Fibroblast of upper back skin (primary cell): ENCODE measurements around the gene CXCR2.
"Not testable (repeated sequence)": the region's sequence is repeated elsewhere in the genome, so short reads cannot be mapped to it uniquely, and the experiment has no call there.

ENCODE experiments used
- DNase-seq: peaks from one replicate; pipeline ENCODE4 v3.0.0-alpha.2; 2013

Gene CXCR2

DNA sequence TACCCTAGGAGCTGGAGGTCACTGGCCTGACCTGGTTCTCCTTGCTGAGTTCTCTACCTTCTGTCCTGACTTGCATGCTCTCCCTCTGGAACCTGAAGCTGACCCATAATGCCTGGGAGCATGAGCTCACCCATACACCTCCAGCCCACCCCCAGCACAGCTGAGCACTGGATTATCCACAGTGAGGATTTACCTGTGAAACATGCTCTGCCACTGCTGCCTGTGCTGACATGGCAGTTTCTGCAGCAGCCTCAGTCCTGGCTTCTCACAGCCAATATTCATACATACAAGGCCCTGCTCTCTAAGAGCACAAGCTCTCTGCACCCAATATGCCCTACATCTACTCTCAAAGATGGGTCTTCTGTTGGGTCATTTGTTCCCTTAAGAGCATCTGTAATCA is 5.0 kb downstream of the CXCR2 start:
- no peak for DNase-seq

DNA sequence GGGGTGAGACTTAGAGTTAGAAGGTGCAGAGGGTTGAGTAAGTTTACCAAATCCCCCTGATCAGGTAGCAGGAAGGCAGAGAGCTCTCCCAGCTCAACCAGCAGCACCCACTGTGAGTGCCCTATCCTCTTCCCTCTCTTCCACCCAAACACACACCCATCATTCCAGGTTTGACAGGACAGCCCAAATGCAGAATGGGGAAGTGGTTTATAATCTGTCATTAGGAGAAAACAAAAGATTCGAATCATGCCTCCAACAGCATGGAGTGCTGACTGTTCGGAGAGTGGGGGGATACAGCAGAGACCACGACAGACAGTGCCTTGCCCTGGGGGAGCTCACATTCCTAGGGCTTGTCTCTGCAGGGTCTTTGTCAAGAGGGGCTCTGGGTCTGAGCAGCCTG is 11.7 kb downstream of the CXCR2 start:
- no peak for DNase-seq

DNA sequence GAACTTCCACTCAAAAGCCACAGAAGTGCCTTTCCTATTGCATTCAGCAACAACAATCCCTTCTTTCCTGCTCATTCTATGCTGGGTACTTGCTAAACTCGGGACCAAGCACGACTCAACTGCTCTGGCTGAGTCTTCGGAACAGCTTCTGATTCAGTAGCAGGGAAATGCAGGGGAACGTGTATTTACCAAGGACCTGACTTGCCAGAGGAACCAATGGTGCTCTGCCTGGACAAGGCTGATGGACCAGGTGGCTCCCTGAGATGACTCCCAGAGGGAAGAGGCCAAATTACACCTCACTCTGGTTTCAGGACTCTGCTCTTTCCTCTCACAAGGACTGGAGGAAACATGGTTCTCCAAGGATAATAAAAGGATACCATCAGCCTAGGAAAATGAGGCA is 12.2 kb downstream of the CXCR2 start:
- DNase-seq: no peak

DNA sequence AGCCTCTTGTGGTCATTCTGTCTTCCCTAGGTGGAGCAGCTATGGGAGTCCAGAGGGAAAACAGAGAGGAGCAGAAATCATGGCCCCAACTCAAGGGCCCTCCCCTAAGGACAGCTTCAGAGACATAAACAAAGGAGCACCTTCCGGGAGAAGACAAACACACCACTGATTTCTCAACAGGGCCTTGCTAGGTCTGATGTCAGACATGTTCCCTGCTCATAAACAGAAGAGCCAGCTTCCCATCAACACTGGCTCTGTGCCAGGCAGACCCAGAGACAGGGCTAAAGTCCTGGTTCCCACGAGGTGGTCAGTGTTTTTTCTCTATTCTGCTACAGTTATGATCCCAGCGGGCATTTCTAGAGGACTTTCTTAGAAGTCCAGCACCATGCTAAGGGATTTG is 19.3 kb downstream of the CXCR2 start:
- no peak for DNase-seq

DNA sequence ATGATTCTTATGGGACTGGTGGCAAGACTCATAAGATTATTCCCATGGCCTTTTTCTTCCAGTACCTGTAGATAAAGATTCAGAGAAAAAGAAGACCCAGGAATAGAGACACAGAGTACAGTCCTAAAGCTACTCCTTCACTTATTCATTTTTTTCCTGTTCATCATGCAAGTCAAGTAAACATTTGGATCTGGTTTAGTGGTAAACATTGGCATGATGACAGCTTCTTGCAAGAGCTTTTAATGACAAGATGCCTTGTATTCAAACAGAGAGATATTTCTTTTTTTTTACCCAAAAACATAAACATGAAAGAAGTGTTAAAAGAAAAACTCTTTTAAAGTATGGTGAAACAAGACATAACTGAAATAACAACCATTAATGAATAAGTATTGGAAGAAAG is 20.2 kb downstream of the CXCR2 start:
- DNase-seq: no peak

DNA sequence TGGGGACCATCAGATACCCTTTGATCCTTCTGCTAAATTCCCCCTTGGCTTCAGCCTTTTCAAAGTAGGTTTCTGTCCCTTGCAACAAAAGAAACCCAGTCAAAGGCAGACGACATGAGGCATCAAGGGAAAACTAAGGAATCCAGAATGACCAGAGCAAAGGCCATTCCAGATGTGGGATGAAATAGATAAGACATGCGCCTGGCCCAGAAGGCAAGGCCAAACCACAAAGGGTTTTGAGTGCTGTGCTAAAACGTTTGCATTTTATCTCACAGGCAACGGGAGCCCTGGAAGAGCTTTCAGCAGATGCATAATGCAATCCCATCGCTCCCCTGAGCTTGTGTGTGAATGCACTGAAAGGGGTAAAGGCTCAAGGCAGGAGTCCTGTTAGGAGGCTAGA is 23.3 kb downstream of the CXCR2 start:
- DNase-seq: no peak

DNA sequence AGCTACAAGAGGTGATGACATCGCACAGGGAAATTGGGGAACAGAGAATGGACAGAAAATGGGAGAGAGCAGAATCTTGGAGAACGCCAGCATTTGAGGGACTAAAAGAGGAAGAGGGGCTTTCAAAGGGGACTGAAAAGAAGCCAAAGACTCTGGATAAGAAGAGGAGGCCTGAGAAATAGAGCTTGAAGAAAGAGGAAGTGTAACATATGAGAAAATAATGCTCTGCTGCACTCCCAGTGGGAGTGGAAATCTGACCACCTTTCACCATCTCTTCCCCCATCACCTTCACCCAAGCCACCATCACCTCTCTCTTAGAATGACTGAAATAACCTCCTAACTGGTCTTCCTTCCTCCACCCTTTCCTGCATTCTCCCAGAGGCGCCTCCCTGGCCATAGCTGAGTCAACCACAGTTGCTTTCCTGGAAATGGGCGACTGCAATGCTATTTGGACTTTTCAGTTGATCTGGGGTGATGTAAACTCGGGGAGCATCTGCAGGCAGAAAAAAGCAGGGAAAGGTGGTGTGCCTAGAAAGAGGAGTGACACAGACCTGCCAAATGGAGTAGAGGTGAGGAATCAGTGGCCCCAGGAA is 24.1 kb downstream of the CXCR2 start:
- no peak for DNase-seq

DNA sequence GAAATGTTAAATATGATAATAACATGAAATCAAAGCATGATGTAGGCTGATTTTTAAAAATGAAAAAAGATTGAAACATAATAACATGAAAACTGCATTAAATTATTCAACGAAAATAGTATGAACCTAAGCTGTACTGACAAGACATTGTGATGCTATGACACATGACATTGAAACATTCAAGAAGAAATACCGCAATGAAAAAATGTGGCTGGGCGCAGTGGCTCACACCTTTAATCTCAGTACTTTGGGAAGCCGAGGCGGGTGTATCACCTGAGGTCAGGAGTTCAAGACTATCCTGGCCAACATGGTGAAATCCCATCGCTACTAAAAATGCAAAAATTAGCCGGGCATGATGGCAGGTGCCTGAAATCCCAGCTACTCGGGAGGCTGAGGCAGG is 26.3 kb downstream of the CXCR2 start:
- no peak for DNase-seq

DNA sequence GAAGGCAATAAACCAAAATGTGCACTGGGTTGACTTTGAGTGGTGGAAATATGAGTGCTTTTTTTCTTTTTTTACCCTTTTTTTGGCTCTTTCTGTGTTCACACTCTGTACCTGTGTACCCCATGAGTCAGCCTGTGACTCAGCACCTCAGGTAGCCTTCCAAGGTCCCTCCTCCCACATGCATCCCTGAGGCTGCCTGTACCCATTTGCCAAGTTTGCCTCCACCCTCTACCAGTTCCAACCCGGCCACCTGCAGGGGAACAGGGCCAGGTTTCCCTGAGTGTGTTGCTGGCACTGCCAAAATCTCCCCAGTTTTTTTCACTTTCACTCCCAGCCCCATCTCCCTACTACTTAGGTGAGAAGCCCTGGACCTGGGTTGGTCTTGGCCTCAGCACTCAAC is 26.9 kb downstream of the CXCR2 start:
- no peak for DNase-seq

DNA sequence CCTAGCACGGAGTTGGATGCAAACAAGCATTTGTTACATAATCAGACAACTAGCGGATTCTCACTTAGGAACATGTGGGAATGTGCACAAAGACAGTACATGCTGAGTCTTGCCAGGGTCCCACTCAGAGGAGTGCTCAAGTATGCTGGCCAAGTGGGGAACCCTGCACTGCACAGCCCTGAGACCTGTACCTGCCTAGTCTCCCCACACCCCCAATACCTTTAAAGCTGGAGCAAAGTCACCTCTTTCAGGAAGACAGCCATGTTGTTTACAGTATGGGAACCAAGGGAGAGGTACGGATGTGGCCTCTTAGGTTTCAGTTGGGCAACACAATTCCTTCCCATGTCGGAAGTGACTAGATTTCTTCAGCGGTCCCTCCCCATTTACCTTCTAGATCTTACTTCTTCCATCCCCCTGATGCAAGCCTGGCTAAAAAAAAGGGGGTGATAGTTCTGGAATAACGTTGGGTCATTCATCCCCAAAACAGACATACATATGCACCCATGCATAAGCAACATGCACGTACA is 30.2 kb downstream of the CXCR2 start:
- DNase-seq: no peak

DNA sequence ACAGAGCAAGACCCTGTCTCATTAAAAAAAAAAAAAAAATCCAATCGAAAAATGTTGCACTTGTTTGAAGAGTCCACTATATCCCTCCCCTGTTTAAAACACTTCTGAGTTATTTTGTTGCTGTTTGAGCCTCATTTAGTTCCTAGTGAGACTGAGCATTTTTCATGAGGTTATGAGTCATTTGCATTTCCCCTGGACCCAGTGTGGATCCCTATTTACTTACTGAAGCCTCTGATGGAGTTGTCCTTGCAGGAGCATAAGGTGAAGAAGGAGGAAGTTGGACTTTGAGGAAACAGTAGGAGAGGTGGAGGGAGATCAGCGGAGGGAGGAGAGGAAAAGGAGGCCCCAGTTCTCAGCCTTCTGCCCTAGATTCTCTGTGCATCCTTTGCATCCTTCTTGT is 35.8 kb downstream of the CXCR2 start:
- DNase-seq: no peak

DNA sequence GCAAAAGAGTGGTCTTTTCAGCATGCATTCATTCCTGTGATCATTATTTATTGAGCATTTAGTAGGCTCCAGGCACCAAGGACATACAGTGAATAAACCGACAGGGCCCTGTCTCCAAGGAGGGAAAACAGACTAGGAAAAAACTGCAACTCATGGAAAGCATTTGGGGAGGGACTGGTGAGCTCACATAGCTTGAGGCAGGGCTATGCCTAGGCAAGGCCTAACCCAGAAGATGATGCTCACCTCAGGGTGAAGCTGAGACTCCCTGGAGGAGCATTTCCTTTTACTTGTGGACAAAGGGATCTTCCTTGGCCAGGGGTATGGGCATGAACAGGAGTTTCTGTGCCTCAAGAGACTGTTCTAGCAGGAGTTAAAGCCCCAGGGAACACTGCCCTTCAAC is 37.0 kb downstream of the CXCR2 start:
- DNase-seq: no peak

DNA sequence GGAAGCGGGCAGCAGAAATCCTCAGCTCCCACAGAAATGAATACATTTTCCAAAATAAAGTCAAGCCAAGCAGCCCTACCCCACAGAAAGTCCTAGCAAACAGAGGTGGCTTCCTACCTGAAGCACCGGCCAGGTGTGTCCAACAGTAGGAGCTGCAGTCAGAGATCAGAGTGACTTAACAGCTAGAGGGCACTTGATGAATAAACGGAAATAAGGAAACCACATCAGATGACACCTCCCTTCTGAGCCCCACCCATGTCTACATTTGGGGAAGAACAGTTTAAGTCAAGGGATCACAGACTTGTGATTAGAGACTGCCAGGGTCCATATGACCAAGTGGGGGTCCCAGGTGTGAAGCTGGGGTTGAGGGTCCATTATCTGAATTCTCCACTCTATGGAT is 41.0 kb downstream of the CXCR2 start, which contains the start of gene CXCR1:
CXCR1 (minus strand) TSS at position 172 of the 400 bp plus-strand sequence. CDS start 1,751 bp downstream, outside the sequence.
- no peak for DNase-seq

DNA sequence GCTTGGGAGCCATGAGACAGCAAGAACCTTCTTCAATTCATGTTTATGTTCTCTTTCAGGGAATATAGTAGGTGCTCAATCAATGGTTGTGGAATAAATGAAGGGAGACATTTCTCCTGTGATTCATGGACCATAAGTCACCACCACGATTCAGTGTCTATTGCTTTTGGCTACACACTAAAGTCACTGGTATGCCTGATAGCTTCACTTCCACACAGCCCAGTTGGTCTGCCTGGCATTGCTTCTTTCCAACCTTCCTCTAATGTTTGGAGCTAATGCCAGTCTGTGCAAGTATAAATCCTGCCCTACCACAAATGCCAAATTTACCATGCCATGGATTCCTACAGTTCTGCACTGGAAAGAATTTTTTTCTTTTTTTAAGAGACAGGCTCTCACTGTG is 42.2 kb downstream of the CXCR2 start:
- DNase-seq: no peak

DNA sequence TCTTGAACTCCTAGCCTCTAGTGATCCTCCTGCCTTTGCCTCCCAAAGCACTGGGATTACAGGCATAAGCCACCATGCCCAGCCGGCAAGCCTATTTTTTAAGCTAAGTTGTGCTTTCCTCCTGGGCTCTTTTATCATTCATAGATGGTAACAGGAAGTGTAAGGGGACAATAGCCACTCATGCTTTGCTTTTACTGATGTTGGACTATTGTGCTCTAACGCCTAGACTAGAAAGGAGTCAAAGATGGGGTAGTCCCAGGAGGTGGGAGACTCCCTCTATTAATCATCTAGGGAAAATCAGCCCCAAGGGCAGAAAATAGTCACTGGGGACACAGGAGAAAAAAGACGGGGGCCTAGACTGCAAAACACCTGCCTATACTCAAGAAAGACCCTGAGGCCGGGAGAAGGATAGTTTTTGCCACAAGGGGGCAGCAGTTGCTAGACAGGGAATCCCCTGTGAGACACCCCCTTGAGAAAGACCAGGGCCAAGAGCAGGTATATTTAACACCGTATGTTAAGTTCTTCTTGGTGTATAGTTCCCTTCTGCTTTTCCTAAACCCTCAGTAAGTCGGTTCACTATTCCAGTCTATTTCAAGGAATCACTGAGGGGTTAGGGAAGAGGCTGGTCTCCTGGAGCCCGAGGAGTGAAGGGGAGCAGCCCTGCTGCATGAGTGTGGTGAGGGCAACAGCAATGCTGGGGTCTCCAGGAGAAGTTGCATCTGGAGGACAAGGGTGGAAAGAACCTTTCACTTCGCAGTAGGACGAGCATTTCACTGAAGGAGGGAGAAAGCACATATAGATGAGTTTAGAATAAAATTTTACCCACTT is 43.0 kb downstream of the CXCR2 start:
- peak; percentile 31 for DNase-seq

DNA sequence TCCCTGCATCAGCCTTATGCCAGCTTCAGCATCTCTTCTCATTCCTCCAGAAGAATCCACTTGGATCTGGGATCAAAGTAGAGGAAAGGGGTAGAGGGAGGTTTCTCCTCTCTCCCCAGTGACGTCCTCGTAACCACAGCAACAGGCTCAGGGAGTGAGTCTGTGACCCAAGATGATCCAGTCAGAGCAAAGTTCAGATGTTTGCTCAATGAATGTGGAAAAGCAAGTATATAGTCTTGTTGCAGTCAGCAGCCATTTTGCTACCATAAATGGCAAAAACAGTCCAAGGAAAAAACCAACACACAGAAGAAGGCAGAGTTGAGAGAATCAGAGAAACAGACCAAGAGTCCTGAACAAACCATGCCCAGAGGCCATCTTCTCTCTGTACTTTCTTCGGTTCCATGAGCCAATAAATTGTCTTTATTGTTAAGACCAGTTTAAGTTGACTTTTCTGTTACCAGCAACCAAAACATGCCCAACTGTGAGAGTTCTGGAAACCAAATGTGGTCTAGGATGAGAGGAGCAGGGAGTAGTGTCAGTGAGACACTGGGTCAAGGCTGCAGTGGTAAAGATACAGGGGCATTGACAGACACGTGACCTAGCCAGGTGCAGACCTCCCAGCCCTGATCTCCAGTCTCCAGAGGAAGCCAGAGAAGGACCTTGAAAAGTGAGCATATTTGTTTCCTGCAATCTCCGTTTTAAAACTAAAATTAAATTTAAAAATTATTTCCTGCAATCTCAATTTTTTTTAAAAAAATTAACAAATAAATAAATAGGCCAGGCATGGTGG is 44.1 kb downstream of the CXCR2 start:
- DNase-seq: no peak

DNA sequence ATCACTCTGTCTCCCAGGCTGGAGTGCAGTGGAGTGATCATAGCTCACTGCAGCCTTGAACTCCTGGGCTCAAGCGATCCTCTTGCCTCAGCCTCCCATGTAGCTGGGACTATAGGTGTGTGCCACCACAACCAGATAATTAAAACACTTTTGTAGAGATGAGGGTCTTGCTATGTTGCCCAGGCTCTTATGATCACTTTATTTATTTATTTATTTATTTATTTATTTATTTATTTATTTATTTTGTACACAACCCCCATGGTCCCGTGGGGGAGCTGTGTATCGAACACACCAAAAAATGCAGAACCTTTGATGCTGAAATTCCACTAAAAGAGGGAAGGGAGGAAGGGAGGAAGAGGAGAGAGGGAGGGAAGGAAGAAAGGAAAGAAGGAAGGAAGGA is 45.9 kb downstream of the CXCR2 start:
- DNase-seq: not testable (repeated sequence)

DNA sequence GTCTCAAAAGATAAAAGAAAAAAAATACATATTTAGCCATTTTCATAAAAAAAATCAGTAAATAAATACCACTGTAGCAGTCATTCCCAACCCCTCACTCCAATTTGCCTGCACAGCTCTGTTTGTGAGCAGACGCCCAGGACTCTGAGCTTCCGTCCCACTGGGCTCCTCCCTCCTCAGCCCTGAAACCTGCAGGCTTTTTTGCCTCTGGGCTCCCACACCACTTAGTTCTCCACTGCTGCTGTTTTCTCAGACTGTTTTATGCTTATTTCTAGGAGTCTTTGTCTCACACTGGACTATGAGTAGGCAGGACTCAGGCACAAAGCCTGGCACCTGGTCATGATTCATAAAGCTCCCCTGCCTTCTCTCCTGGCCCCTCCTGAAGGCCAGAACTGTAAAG is 47.0 kb downstream of the CXCR2 start:
- no peak for DNase-seq

DNA sequence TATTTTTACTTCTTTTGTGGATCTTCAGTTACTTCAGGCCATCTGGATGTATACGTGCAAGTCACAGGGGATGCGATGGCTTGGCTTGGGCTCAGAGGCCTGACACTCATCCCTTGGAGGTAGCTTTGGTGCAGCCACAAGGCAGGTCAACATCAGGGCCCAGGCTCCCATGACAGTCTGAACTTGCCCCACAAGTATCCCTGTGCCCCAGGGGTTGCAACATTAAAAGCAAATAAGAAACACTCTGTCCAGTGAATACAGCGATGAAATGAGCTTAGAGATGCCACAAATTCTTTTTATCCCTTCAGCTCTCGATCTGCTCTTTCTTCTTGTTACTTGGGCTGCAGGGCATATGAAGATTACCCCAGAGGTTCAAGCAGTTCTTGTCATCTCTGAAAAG is 54.0 kb downstream of the CXCR2 start:
- DNase-seq: no peak

DNA sequence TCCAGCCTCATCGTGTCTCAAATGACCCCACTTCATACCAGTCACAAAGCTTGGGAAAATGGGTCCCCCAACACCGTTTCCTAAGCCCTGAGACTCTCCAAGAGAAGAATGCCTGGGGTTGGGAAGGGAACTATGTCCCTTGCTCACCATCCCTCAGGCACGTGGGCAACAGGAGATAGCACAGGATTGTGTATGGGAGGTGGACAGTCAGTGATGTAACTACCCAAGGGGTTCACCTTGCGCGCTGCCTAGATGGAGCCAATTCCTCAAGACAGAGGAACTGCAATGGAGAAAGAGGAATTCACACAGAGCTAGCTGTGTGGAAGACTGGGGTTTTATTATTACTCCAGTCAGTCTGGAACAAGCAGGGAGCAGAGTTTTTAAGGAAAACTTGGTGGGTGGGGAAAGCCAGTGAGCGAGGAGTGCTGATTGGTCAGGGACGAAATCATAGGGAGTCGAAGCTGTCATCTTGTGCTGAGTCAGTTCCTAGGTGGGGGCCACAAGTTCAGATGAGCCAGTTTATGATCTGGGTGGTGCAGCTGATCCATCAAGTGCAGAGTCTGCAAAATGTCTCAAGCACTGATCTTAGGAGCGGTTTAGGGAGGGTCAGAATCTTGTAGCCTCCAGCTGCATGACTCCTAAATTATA is 54.8 kb downstream of the CXCR2 start:
- no peak for DNase-seq

DNA sequence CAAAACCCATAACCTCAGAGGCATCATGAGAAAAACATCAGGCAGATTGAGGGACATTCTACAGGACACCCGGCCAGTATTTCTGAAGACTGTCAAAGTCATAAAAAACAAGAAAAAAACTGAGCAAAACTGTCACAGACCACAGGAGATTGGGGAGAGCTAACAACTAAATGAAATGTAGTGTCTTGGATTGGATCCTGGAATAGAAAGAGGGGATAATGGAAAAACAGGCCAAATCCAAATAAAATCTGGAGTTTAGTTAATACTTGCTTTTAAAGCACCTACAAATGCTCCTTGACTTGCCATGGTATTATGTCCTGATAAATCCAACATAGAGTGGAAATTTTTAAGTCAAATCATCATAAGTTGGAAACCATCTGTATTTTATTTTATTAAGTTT is 58.5 kb downstream of the CXCR2 start:
- no peak for DNase-seq

DNA sequence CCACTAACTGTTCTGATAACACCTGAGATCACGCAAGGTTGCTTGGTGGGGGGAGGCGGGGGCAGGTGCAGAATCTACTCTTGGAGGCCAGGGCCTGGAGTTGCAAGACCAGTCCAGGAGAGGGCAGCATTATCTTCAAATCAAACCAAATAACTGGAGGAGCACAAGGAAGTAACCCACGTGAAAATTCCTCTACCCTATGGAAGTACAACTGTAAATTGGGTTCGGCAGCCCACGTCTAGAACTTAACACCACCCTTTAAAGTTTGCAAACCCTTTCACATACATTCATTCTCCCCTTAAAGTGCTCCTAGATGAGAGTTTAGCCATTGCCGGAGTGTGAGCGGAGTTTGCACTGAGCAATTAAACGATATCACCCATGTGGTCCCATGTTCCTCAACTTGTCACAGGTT is 60.5 kb downstream of the CXCR2 start:
- peak; percentile 68 for DNase-seq
